Neural cell (in vitro differentiated cells): ENCODE results near the gene COX4I1.

ENCODE experiments used
- CTCF ChIP-seq: fragments of 450-650 bp; IDR thresholded peaks from 2 replicates; pipeline ENCODE4 v1.5.1; 2014; ENCODE audit warnings: antibody characterized with exemption, mild to moderate bottlenecking, moderate library complexity; ENCODE audit not compliant: poor library complexity, severe bottlenecking
- EZH2 ChIP-seq: fragments of 200-600, 300-800 bp; shearing (Covaris generic), sonication (generic); IDR thresholded peaks from 2 replicates; pipeline ENCODE4 v1.6.1; 2014; ENCODE audit warnings: antibody characterized with exemption, low read length, borderline replicate concordance, mild to moderate bottlenecking; ENCODE audit not compliant: insufficient read depth, poor library complexity, severe bottlenecking
- MXI1 ChIP-seq: fragments of 450-650 bp; conservative IDR thresholded peaks from 2 replicates; pipeline ENCODE4 v1.6.1; 2014; ENCODE audit warnings: antibody characterized with exemption, mild to moderate bottlenecking; ENCODE audit not compliant: poor library complexity, severe bottlenecking
- POLR2AphosphoS5 ChIP-seq: IDR thresholded peaks from 2 replicates; pipeline ENCODE4 v1.6.1; 2012
- RAD21 ChIP-seq: fragments of 450-650 bp; conservative IDR thresholded peaks from 2 replicates; pipeline ENCODE4 v1.6.1; 2014; ENCODE audit warnings: antibody characterized with exemption, mild to moderate bottlenecking, moderate library complexity
- TAF1 ChIP-seq: IDR thresholded peaks from 2 replicates; pipeline ENCODE4 v1.6.1; 2012; ENCODE audit warnings: low read depth

GRCh38 chr16:85798283-85798776, 1.2 kb upstream of the COX4I1 start:
- TF ChIP-seq EZH2 (no peak), TAF1 (no peak), CTCF (no peak), POLR2AphosphoS5 (no peak), MXI1 (no peak), RAD21 (no peak)
